ENCODE data around the gene PRSS58. TPM values are rescaled to one million over a fixed set of nuclear protein-coding genes. Genes with fewer than 3 reads are reported as not detected.

PRSS58 gene
- total RNA-seq, 3 donors from 2014 or later, result not detected

DNA sequence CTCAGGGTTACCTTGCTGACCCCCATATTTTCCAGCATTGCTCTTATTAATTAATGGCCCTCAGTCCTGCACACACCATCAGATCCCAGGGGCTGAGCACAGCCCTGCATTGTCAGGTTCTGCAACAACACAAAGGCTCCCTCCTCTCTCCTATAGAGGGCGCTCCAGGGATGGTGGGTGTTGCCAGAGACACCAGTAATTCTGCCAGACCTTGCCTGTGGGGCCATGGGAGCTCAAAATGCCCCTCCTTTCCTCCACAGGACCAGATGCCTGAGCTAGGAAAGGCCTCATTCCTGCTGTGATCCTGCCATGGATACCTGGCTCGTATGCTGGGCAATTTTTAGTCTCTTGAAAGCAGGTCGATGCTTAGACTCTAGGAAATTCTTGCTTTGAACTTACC lies 42.8 kb upstream of the PRSS58 start:
- Histone ChIP-seq H3K4me3 (no peak overlapping the region), H3K9me3 (no peaks in the 10 kb centered on the region), H3K4me1 (ENCODE audit: low read depth) (no peaks in the 10 kb centered on the region), H3K36me3 (ENCODE audit: low read depth) (no peaks in the 10 kb centered on the region)
- TF ChIP-seq, protein P1, sequence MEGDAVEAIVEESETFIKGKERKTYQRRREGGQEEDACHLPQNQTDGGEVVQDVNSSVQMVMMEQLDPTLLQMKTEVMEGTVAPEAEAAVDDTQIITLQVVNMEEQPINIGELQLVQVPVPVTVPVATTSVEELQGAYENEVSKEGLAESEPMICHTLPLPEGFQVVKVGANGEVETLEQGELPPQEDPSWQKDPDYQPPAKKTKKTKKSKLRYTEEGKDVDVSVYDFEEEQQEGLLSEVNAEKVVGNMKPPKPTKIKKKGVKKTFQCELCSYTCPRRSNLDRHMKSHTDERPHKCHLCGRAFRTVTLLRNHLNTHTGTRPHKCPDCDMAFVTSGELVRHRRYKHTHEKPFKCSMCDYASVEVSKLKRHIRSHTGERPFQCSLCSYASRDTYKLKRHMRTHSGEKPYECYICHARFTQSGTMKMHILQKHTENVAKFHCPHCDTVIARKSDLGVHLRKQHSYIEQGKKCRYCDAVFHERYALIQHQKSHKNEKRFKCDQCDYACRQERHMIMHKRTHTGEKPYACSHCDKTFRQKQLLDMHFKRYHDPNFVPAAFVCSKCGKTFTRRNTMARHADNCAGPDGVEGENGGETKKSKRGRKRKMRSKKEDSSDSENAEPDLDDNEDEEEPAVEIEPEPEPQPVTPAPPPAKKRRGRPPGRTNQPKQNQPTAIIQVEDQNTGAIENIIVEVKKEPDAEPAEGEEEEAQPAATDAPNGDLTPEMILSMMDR (IDR thresholded peaks at IDR 0.05), result no peak
- intact Hi-C loops (cut with DNase I, micrococcal nuclease), result no loop called here
- ATAC-seq (peak; percentile 35), DNase-seq (peak in 1 of 3 donors; percentile 10)

DNA sequence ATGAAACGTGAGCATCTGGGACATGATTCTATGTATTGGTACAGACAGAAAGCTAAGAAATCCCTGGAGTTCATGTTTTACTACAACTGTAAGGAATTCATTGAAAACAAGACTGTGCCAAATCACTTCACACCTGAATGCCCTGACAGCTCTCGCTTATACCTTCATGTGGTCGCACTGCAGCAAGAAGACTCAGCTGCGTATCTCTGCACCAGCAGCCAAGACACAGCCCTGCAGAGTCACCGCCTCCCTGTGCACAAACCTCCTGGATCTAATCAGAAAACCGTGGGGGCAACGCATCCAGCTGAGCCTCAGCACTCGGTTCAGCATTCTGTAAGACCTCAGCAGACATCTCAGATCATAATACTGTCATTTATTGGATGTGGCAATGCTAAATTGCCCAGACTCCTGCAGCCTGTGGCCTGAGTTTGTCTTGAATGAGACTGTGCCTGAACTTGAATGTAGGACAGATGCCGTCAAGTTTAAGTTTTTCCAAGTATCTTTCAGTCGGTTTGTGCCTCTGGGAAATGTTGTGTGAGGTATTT lies 41.5 kb upstream of the PRSS58 start:
- intact Hi-C loops (cut with DNase I, micrococcal nuclease), result no loop called here
- Histone ChIP-seq H3K4me3 (no peak overlapping the region), H3K9me3 (no peaks in the 10 kb centered on the region), H3K36me3 (ENCODE audit: low read depth) (no peaks in the 10 kb centered on the region), H3K4me1 (ENCODE audit: low read depth) (no peaks in the 10 kb centered on the region)
- ATAC-seq, result no peak
- TF ChIP-seq, protein P1 (IDR thresholded peaks at IDR 0.05), result no peak
- no peak for DNase-seq

DNA sequence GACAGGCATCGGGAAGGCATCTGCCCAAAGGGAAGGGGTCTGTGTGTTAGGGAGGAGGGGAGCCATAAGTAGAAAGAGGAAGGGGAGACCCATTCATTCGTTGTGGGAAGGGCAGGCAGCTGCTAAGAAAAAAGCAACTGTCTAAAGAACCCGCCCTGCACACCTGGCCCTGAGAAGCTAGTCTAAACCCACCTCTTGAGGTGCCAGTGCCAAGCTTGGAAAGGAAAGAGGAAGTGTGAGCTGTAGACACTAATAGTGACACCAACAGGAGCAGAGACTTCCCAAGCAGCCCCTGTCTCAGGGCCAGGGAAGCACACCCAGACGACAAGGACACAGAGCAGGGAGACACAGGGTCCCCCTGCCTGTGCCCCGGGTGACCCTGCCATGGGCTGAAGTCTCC lies 40.8 kb upstream of the PRSS58 start:
- TF ChIP-seq, protein P1 (IDR thresholded peaks at IDR 0.05), result no peak
- no peaks in the 10 kb centered on the region for H3K36me3 ChIP-seq (ENCODE audit: low read depth)
- DNase-seq (no peak), ATAC-seq (no peak)
- no peaks in the 10 kb centered on the region for H3K4me1 ChIP-seq (ENCODE audit: low read depth)
- H3K9me3 ChIP-seq, result no peaks in the 10 kb centered on the region
- intact Hi-C loops (cut with DNase I, micrococcal nuclease), result no loop called here
- no peak overlapping the region for H3K4me3 ChIP-seq

DNA sequence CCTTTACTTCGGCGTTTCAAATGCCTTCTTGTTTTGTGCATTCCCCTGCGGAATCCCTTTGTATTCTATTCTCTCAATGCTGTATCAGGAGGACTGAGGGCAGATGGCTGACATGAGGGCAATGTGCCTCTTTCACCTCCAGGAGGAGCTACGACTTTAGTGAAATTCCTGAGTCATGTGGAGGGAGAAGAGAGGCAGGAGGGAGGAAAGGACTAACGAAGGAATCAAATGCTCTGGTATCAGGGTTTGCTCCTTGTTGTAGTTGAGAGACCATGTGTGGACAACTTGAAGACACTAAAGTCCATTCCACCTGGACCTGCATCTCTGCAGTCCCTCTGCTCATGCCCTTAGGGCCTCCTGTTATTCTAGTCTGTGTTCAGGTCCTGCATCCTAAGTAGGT lies 40.2 kb upstream of the PRSS58 start:
- no peaks in the 10 kb centered on the region for H3K9me3 ChIP-seq
- intact Hi-C loops (cut with DNase I, micrococcal nuclease), result no loop called here
- no peaks in the 10 kb centered on the region for H3K4me1 ChIP-seq (ENCODE audit: low read depth)
- TF ChIP-seq, protein P1 (IDR thresholded peaks at IDR 0.05), result no peak
- H3K4me3 ChIP-seq, result no peak overlapping the region
- DNase-seq (no peak), ATAC-seq (peak; percentile 34)
- H3K36me3 ChIP-seq (ENCODE audit: low read depth), result no peaks in the 10 kb centered on the region

DNA sequence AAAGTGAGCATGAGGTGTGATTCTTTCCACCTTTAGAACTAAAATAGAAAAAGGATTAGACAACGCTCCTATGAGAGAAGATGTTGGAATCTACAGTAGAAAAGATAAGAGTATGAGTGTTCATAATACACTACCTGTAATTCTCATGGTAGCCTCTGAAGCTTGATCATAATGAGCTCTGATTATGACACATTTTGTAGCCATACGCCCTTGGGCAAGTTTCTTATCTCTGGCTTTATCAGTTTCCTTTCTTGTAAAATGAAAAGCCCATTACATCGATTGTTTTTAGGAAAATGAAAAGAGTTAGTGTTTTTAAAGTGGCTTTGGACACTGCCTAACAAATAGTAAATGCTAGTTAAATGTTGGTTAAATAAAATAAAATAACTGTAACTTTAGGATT lies 22.4 kb upstream of the PRSS58 start:
- no peak for DNase-seq
- H3K4me3 ChIP-seq, result no peak overlapping the region
- no peak for ATAC-seq
- H3K36me3 ChIP-seq (ENCODE audit: low read depth), result no peaks in the 10 kb centered on the region
- peaks cover 4% of the 10 kb centered on the region for H3K9me3 ChIP-seq
- TF ChIP-seq, protein P1 (IDR thresholded peaks at IDR 0.05), result no peak
- no peaks in the 10 kb centered on the region for H3K4me1 ChIP-seq (ENCODE audit: low read depth)
- intact Hi-C loops (cut with DNase I, micrococcal nuclease), result no loop called here

DNA sequence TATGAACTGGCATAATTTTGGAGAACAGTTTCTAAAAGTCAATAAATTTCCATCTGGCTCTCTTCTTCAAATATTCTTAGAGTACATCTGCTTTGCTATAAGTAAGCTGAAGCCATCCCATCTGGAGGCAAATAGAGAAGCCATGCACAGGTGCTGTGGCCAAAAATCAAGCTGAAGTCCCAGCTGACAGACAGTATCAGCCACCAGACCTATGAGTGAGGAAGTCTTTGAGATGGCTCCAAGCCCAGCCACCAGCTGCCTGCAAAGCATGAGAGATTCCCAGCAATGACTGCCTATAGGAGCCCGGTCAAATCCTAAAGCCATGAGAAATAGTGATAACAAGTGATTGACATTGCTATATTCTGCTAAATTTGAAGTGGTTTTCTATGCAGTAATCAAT lies 21.7 kb upstream of the PRSS58 start:
- DNase-seq (no peak), ATAC-seq (no peak)
- peaks cover 4% of the 10 kb centered on the region for H3K9me3 ChIP-seq
- intact Hi-C loops (cut with DNase I, micrococcal nuclease), result no loop called here
- TF ChIP-seq, protein P1 (IDR thresholded peaks at IDR 0.05), result no peak
- no peaks in the 10 kb centered on the region for H3K36me3 ChIP-seq (ENCODE audit: low read depth)
- H3K4me1 ChIP-seq (ENCODE audit: low read depth), result no peaks in the 10 kb centered on the region
- no peak overlapping the region for H3K4me3 ChIP-seq
